Measurements from ENCODE around the gene KLF13. TPM values are rescaled to one million over a fixed set of nuclear protein-coding genes. Genes with fewer than 3 reads are reported as not detected.

The KLF13 gene
- total RNA-seq, 1 experiment from 2014 or later: 60.1 TPM

GRCh38 chr15:31280046-31280830 lies 46.4 kb upstream of the KLF13 start:
- Histone ChIP-seq H3K4me3 (replicated peaks in 1 of 2; ENCODE audit: low read depth in 1 of 2, low read length in 2 of 2) (no peak overlapping the region), H2AFZ (ENCODE audit: low read depth, low read length, poor library complexity, severe bottlenecking) (no peak overlapping the region), H3K27me3 (ENCODE audit: insufficient read depth, low read length) (no peaks in the 10 kb centered on the region), H3K79me2 (ENCODE audit: insufficient read depth, low read length) (no peaks in the 10 kb centered on the region), H3K9me2 (ENCODE audit: insufficient read depth) (no peaks in the 10 kb centered on the region), H3K9ac (ENCODE audit: low read length) (no peak overlapping the region), H3K4me2 (ENCODE audit: low read length) (no peak overlapping the region), H3K27ac (ENCODE audit: low read depth, low read length) (no peak overlapping the region), H3K36me3 (ENCODE audit: control insufficient read depth in 1 of 2, insufficient read depth in 2 of 2, low read length in 2 of 2) (no peaks in the 10 kb centered on the region), H3K4me1 (ENCODE audit: control insufficient read depth in 1 of 2, insufficient read depth in 2 of 2, low read length in 2 of 2) (no peaks in the 10 kb centered on the region), H3K9me3 (ENCODE audit: control insufficient read depth in 1 of 2, insufficient read depth in 1 of 2, low read depth in 1 of 2, low read length in 2 of 2) (no peaks in the 10 kb centered on the region), H4K20me1 (ENCODE audit: insufficient read depth) (no peaks in the 10 kb centered on the region)
- RAD21 ChIA-PET (ENCODE audit: low non-redundant PET in 1 of 2, low total read pairs in 2 of 2, uncharacterized antibody in 2 of 2, unreplicated experiment in 2 of 2): no interaction called here
- DNase-seq (ENCODE audit: low read depth, low spot score): no peak
- BruUV-seq (replicated peaks): no TSS peak
- no peak for TF ChIP-seq SRF (IDR thresholded peaks at IDR 0.05; ENCODE audit: low read depth)
- no peak for TF ChIP-seq FOSL1 (IDR thresholded peaks at IDR 0.05; ENCODE audit: low read depth)
- no peak for TF ChIP-seq EZH2 (IDR thresholded peaks at IDR 0.05)
- TF ChIP-seq ATF3 (IDR thresholded peaks at IDR 0.05): no peak
- TF ChIP-seq, protein P1, sequence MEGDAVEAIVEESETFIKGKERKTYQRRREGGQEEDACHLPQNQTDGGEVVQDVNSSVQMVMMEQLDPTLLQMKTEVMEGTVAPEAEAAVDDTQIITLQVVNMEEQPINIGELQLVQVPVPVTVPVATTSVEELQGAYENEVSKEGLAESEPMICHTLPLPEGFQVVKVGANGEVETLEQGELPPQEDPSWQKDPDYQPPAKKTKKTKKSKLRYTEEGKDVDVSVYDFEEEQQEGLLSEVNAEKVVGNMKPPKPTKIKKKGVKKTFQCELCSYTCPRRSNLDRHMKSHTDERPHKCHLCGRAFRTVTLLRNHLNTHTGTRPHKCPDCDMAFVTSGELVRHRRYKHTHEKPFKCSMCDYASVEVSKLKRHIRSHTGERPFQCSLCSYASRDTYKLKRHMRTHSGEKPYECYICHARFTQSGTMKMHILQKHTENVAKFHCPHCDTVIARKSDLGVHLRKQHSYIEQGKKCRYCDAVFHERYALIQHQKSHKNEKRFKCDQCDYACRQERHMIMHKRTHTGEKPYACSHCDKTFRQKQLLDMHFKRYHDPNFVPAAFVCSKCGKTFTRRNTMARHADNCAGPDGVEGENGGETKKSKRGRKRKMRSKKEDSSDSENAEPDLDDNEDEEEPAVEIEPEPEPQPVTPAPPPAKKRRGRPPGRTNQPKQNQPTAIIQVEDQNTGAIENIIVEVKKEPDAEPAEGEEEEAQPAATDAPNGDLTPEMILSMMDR (IDR thresholded peaks at IDR 0.05 in 2 of 3, conservative IDR thresholded peaks at IDR 0.05 in 1 of 3; ENCODE audit: borderline replicate concordance in 1 of 3, insufficient read depth in 1 of 3, low read depth in 2 of 3, low read length in 2 of 3): no peak
- TF ChIP-seq SIN3A (IDR thresholded peaks at IDR 0.05; ENCODE audit: low read depth): no peak
- no peak for TF ChIP-seq EZH2phosphoT487 (IDR thresholded peaks at IDR 0.05; ENCODE audit: borderline replicate concordance)
- no peak for TF ChIP-seq CBX3 (IDR thresholded peaks at IDR 0.05; ENCODE audit: low read depth)
- TF ChIP-seq, protein P2, sequence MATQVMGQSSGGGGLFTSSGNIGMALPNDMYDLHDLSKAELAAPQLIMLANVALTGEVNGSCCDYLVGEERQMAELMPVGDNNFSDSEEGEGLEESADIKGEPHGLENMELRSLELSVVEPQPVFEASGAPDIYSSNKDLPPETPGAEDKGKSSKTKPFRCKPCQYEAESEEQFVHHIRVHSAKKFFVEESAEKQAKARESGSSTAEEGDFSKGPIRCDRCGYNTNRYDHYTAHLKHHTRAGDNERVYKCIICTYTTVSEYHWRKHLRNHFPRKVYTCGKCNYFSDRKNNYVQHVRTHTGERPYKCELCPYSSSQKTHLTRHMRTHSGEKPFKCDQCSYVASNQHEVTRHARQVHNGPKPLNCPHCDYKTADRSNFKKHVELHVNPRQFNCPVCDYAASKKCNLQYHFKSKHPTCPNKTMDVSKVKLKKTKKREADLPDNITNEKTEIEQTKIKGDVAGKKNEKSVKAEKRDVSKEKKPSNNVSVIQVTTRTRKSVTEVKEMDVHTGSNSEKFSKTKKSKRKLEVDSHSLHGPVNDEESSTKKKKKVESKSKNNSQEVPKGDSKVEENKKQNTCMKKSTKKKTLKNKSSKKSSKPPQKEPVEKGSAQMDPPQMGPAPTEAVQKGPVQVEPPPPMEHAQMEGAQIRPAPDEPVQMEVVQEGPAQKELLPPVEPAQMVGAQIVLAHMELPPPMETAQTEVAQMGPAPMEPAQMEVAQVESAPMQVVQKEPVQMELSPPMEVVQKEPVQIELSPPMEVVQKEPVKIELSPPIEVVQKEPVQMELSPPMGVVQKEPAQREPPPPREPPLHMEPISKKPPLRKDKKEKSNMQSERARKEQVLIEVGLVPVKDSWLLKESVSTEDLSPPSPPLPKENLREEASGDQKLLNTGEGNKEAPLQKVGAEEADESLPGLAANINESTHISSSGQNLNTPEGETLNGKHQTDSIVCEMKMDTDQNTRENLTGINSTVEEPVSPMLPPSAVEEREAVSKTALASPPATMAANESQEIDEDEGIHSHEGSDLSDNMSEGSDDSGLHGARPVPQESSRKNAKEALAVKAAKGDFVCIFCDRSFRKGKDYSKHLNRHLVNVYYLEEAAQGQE (IDR thresholded peaks at IDR 0.05; ENCODE audit: low read depth): no peak
- TF ChIP-seq EGR1 (IDR thresholded peaks at IDR 0.05; ENCODE audit: low read depth): no peak
- TF ChIP-seq POLR2AphosphoS5 (IDR thresholded peaks at IDR 0.05; ENCODE audit: low read depth, low read length): no peak
- TF ChIP-seq JUND (IDR thresholded peaks at IDR 0.05): no peak
- TF ChIP-seq ELF1 (IDR thresholded peaks at IDR 0.05; ENCODE audit: borderline replicate concordance, low read depth): no peak
- TF ChIP-seq ZFX (IDR thresholded peaks at IDR 0.05): no peak
- TF ChIP-seq POLR2A (IDR thresholded peaks at IDR 0.05; ENCODE audit: borderline replicate concordance, extremely low read depth, insufficient read depth, insufficient read length): no peak
- no peak for TF ChIP-seq RAD21 (IDR thresholded peaks at IDR 0.05; ENCODE audit: low read depth)
- TF ChIP-seq SP1 (IDR thresholded peaks at IDR 0.05; ENCODE audit: low read depth): no peak
- no peak for TF ChIP-seq CEBPB (IDR thresholded peaks at IDR 0.05; ENCODE audit: low read depth)
- no peak for TF ChIP-seq TCF7L2 (IDR thresholded peaks at IDR 0.05; ENCODE audit: borderline replicate concordance, extremely low read depth, insufficient read depth, insufficient read length)
- no peak for TF ChIP-seq ZBTB33 (IDR thresholded peaks at IDR 0.05; ENCODE audit: extremely low read depth, insufficient replicate concordance, low read length)
- CTCF ChIA-PET: no interaction called here
- POLR2A ChIA-PET: no interaction called here
- ATAC-seq: no peak
- intact Hi-C loops (cut with micrococcal nuclease): no loop called here

Measured in HCT116 (cell line).